Measurements from ENCODE around the gene HAP1. TPM values are rescaled to one million over a fixed set of nuclear protein-coding genes. Genes with fewer than 3 reads are reported as not detected.

HAP1 gene
- total RNA-seq, 4 donors from 2014 or later = 0.22 TPM; not detected in 3

GRCh38 chr17:41767324-41768042, 33.0 kb upstream of the HAP1 start:
- in situ Hi-C loops (cut with MboI; ENCODE audit: low sequenced_read_pairs in 4 of 4) = no loop called here
- no peaks in the 10 kb centered on the region for H3K9me3 ChIP-seq
- DNase-seq (no peak), ATAC-seq (no peak)
- no peak overlapping the region for H3K4me3 ChIP-seq
- peaks cover 0 to 86% of the 10 kb centered on the region in 2 donors for H3K36me3 ChIP-seq
- no peak overlapping the region for H3K27ac ChIP-seq
- H3K4me1 ChIP-seq = peaks cover 2 to 4% of the 10 kb centered on the region in 2 donors
- intact Hi-C loops (cut with DNase I; ENCODE audit: low total_unique reads) = no loop called here
- no peaks in the 10 kb centered on the region for H3K27me3 ChIP-seq
- TF ChIP-seq CTCF (IDR thresholded peaks at IDR 0.05 in 4 of 5, conservative IDR thresholded peaks at IDR 0.05 in 1 of 5) = no peak
- no peak for TF ChIP-seq POLR2A (IDR thresholded peaks at IDR 0.05)

GRCh38 chr17:41766135-41766534, 31.7 kb upstream of the HAP1 start:
- TF ChIP-seq CTCF (IDR thresholded peaks at IDR 0.05 in 4 of 5, conservative IDR thresholded peaks at IDR 0.05 in 1 of 5) (no peak), POLR2A (IDR thresholded peaks at IDR 0.05) (no peak)
- H3K9me3 ChIP-seq = no peaks in the 10 kb centered on the region
- intact Hi-C loops (cut with DNase I; ENCODE audit: low total_unique reads) = no loop called here
- H3K27ac ChIP-seq = no peak overlapping the region
- no peak overlapping the region for H3K4me3 ChIP-seq
- H3K4me1 ChIP-seq = no peaks in the 10 kb centered on the region
- DNase-seq (no peak), ATAC-seq (no peak)
- no peaks in the 10 kb centered on the region for H3K27me3 ChIP-seq
- peaks cover 0 to 90% of the 10 kb centered on the region in 2 donors for H3K36me3 ChIP-seq
- in situ Hi-C loops (cut with MboI; ENCODE audit: low sequenced_read_pairs in 4 of 4) = no loop called here

GRCh38 chr17:41763327-41763726, 28.9 kb upstream of the HAP1 start:
- Histone ChIP-seq H3K9me3 (no peaks in the 10 kb centered on the region), H3K4me1 (no peaks in the 10 kb centered on the region), H3K36me3 (peaks cover 0 to 87% of the 10 kb centered on the region in 2 donors), H3K4me3 (no peak overlapping the region), H3K27me3 (no peaks in the 10 kb centered on the region), H3K27ac (no peak overlapping the region)
- no peak for ATAC-seq
- intact Hi-C loops (cut with DNase I; ENCODE audit: low total_unique reads) (no loop called here), in situ Hi-C loops (cut with MboI; ENCODE audit: low sequenced_read_pairs in 4 of 4) (no loop called here)
- DNase-seq = no peak
- no peak for TF ChIP-seq CTCF (IDR thresholded peaks at IDR 0.05 in 4 of 5, conservative IDR thresholded peaks at IDR 0.05 in 1 of 5)
- TF ChIP-seq POLR2A (IDR thresholded peaks at IDR 0.05) = no peak

- H3K27me3 ChIP-seq = no peaks in the 10 kb centered on the region
- no peak overlapping the region for H3K4me3 ChIP-seq
- in situ Hi-C loops (cut with MboI; ENCODE audit: low sequenced_read_pairs in 4 of 4) = no loop called here
- peaks cover 0 to 87% of the 10 kb centered on the region in 2 donors for H3K36me3 ChIP-seq
- H3K4me1 ChIP-seq = no peaks in the 10 kb centered on the region
- DNase-seq (no peak), ATAC-seq (no peak)
- TF ChIP-seq CTCF (IDR thresholded peaks at IDR 0.05 in 4 of 5, conservative IDR thresholded peaks at IDR 0.05 in 1 of 5) = no peak
- TF ChIP-seq POLR2A (IDR thresholded peaks at IDR 0.05) = no peak
- H3K27ac ChIP-seq = no peak overlapping the region
- intact Hi-C loops (cut with DNase I; ENCODE audit: low total_unique reads) = no loop called here
- H3K9me3 ChIP-seq = no peaks in the 10 kb centered on the region
Measured at GRCh38 chr17:41762841-41763240, 28.4 kb upstream of the HAP1 start.

GRCh38 chr17:41762391-41762790, 27.9 kb upstream of the HAP1 start:
- peaks cover 0 to 87% of the 10 kb centered on the region in 2 donors for H3K36me3 ChIP-seq
- intact Hi-C loops (cut with DNase I; ENCODE audit: low total_unique reads) = no loop called here
- H3K27ac ChIP-seq = no peak overlapping the region
- H3K27me3 ChIP-seq = no peaks in the 10 kb centered on the region
- in situ Hi-C loops (cut with MboI; ENCODE audit: low sequenced_read_pairs in 4 of 4) = no loop called here
- H3K9me3 ChIP-seq = no peaks in the 10 kb centered on the region
- ATAC-seq (no peak), DNase-seq (no peak)
- no peak for TF ChIP-seq CTCF (IDR thresholded peaks at IDR 0.05 in 4 of 5, conservative IDR thresholded peaks at IDR 0.05 in 1 of 5)
- no peak for TF ChIP-seq POLR2A (IDR thresholded peaks at IDR 0.05)
- H3K4me1 ChIP-seq = no peaks in the 10 kb centered on the region
- H3K4me3 ChIP-seq = no peak overlapping the region
